K562 (cell line): ENCODE results near the gene TWIST1. TPM values are rescaled to one million over a fixed set of nuclear protein-coding genes. Genes with fewer than 3 reads are reported as not detected.

Experiments
- ATAC-seq: fragments of 200-7000 bp; cut with Tn5 transposase; 3 replicates; pipeline ENCODE4 v1.9.1; 2020; ENCODE audit warnings: moderate library complexity
- BruUV-seq: library from RNA; stranded (reverse); fragments of 400-500 nt; replicated peaks from 2 replicates; lab custom pipeline; 2021; lab: Mats Ljungman, UMichigan
- CTCF ChIA-PET: fragments of 300-600 bp; formaldehyde crosslinking; extraction: SDS; loops from one replicate; lab custom pipeline; 2021; ENCODE audit warnings: low intra/inter-chr PET ratio; lab: Yijun Ruan, JAX
- POLR2A ChIA-PET: fragments of 300-600, 350-650 bp; sonication (Branson Sonifier 250); formaldehyde crosslinking; extraction: SDS; loops from one replicate; lab custom pipeline; 2021; ENCODE audit warnings: antibody characterized with exemption, inconsistent platforms; lab: Yijun Ruan, JAX
- DNase-seq, 4 experiments: peaks; one replicate each; pipeline versions ENCODE4 v3.0.0 to v3.0.0-alpha.2; 2011 to 2018; ENCODE audit warnings: low spot score in 3 of 4, mixed read lengths in 3 of 4; ENCODE audit errors: extremely low read depth in 1 of 4
- FAIRE-seq: peaks from 2 replicates; lab custom pipeline; 2011; peaks lifted over from hg19 to GRCh38; lab: Jason Lieb, UNC
- H2AFZ ChIP-seq: 2 replicates; pipeline ENCODE4 v1.6.0; 2011; ENCODE audit warnings: low read depth, low read length, control low read depth, inconsistent platforms
- H3K27ac ChIP-seq: fragments of 200-600 bp; 3 replicates; pipeline ENCODE4 v1.8.0; 2011; ENCODE audit warnings: low read depth, mild to moderate bottlenecking, control low read depth, inconsistent platforms, low read length, moderate library complexity, mixed read lengths; ENCODE audit errors: extremely low read depth
- H3K27me3 ChIP-seq, 2 experiments: fragments of 300-600 bp in 1 of 2; 2 replicates in 1 of 2; 3 replicates in 1 of 2; pipeline versions ENCODE4 v1.6.0 to v1.8.0; 2011; ENCODE audit warnings: inconsistent platforms in 2 of 2, low read length in 2 of 2, mild to moderate bottlenecking in 1 of 2, mixed read lengths in 1 of 2, moderate library complexity in 1 of 2; ENCODE audit not compliant: control insufficient read depth in 2 of 2, insufficient read depth in 2 of 2
- H3K36me3 ChIP-seq: fragments of 300-600 bp; 3 replicates; pipeline ENCODE4 v1.8.0; 2011; ENCODE audit warnings: mild to moderate bottlenecking, low read length, inconsistent platforms; ENCODE audit not compliant: control insufficient read depth, insufficient read depth
- H3K4me1 ChIP-seq, 2 experiments: fragments of 200-600 bp in 1 of 2; replicated peaks in 1 of 2; 2 replicates in 1 of 2; 3 replicates in 1 of 2; pipeline versions ENCODE4 v1.5.1 to v1.8.0; 2011; ENCODE audit warnings: inconsistent platforms in 2 of 2, low read length in 2 of 2, mild to moderate bottlenecking in 1 of 2, mixed read lengths in 1 of 2, moderate library complexity in 1 of 2; ENCODE audit not compliant: control insufficient read depth in 2 of 2, insufficient read depth in 2 of 2
- H3K4me2 ChIP-seq: 2 replicates; pipeline ENCODE4 v1.6.1; 2011; ENCODE audit warnings: low read length, control low read depth, inconsistent platforms, mixed read lengths; ENCODE audit not compliant: insufficient read depth
- H3K4me3 ChIP-seq: fragments of 200-600 bp; sonication (generic), shearing (Covaris generic); 2 replicates; pipeline ENCODE4 v1.5.1; 2016; ENCODE audit warnings: control low read depth, inconsistent platforms
- H3K79me2 ChIP-seq: fragments of 200-600 bp; 3 replicates; pipeline ENCODE4 v1.8.0; 2011; ENCODE audit warnings: low read length, inconsistent platforms; ENCODE audit not compliant: control insufficient read depth, insufficient read depth
- H3K9ac ChIP-seq, 2 experiments: 2 replicates each; pipeline versions ENCODE4 v1.6.0 to v1.6.1; 2011; ENCODE audit warnings: low read depth in 2 of 2, low read length in 2 of 2, control low read depth in 1 of 2, inconsistent platforms in 1 of 2, mild to moderate bottlenecking in 1 of 2, mixed read lengths in 1 of 2; ENCODE audit not compliant: insufficient read depth in 1 of 2
- H3K9me1 ChIP-seq: one replicate; pipeline ENCODE4 v1.6.0; 2011; ENCODE audit warnings: inconsistent platforms, mild to moderate bottlenecking, low read length, moderate library complexity; ENCODE audit not compliant: control insufficient read depth, insufficient read depth
- H3K9me3 ChIP-seq: replicated peaks from 2 replicates; pipeline ENCODE4 v1.5.1; 2011; ENCODE audit warnings: low read depth, low read length, inconsistent platforms; ENCODE audit not compliant: control insufficient read depth, insufficient read depth
- H4K20me1 ChIP-seq: replicated peaks from 2 replicates; pipeline ENCODE4 v1.6.1; 2011; ENCODE audit warnings: low read length, inconsistent platforms, mixed read lengths; ENCODE audit not compliant: control insufficient read depth, insufficient read depth
- DMBX1 ChIP-seq: fragments of 250-450 bp; sonication (Bioruptor Pico); IDR thresholded peaks from 2 replicates; pipeline ENCODE4 v1.8.0; 2022; ENCODE audit warnings: inconsistent platforms, mild to moderate bottlenecking, moderate library complexity, borderline replicate concordance
- L3MBTL2 ChIP-seq: fragments of 450-650 bp; IDR thresholded peaks from 2 replicates; pipeline ENCODE4 v1.6.1; 2016; ENCODE audit warnings: mild to moderate bottlenecking, moderate library complexity
- PHB ChIP-seq: fragments of 250-450 bp; sonication (Bioruptor Pico); IDR thresholded peaks from 2 replicates; pipeline ENCODE4 v1.5.0; 2021
- RUNX1 ChIP-seq: sonication (generic); IDR thresholded peaks from 2 replicates; pipeline ENCODE4 v1.6.1; 2016; ENCODE audit warnings: antibody characterized with exemption, low read depth
- SMC3 ChIP-seq: conservative IDR thresholded peaks from 2 replicates; pipeline ENCODE4 v1.6.1; 2011; ENCODE audit warnings: low read depth, low read length, improper control_type of control experiment; ENCODE audit not compliant: insufficient read depth
- ZNF717 ChIP-seq: fragments of 250-450 bp; sonication (Bioruptor Pico); IDR thresholded peaks from 2 replicates; pipeline ENCODE4 v1.5.0; 2021
- ZSCAN32 ChIP-seq: fragments of 450-650 bp; formaldehyde crosslinking; IDR thresholded peaks from 2 replicates; pipeline ENCODE4 v1.4.0; 2020; ENCODE audit warnings: mild to moderate bottlenecking, moderate library complexity
- WGBS: fragments of 100-300 bp; shearing (Covaris generic); methylation state at CpG from one replicate; pipeline ENCODE4 v1.1.6; 2016; ENCODE audit warnings: low coverage, mixed read lengths; ENCODE audit not compliant: insufficient coverage; ENCODE audit errors: missing lambda C conversion rate; 5-methylcytosine and 5-hydroxymethylcytosine counted together
- in situ Hi-C: fragments of 300-500 bp; cut with MboI; formaldehyde crosslinking; loops from 4 replicates; pipeline ENCODE4 v1.15.0; 2018; ENCODE audit warnings: inconsistent platforms, mixed read lengths
- intact Hi-C: fragments of 100-400 bp; cut with micrococcal nuclease; formaldehyde crosslinking; loops from 2 replicates; pipeline ENCODE4 v1.14.2; 2022
- polyA plus RNA-seq, 8 experiments: library from polyadenylated mRNA; depleted of rRNA in 4 of 8; stranded (reverse) in 5 of 8; unstranded in 3 of 8; fragments of >200 nt; fragmentation: Nextera tagmentation in 2 of 8; fragmentation: Illumina TruSeq in 1 of 8; extraction: Ambion mirVana in 2 of 8; extraction: Trizol in 1 of 8; gene quantifications; 2 replicates each; pipeline versions ENCODE4 v1.2.1 to v1.2.3, GENCODE V29; 2011 to 2014; ENCODE audit warnings: inconsistent platforms in 1 of 8, missing spikeins in 1 of 8
- total RNA-seq, 7 experiments: library from RNA; depleted of rRNA in 6 of 7; stranded (reverse); fragments of >200 nt in 6 of 7; fragmentation: Illumina TruSeq in 2 of 7; extraction: Trizol in 2 of 7; gene quantifications; 2 replicates each; pipeline versions ENCODE4 v1.2.1 to v1.2.3, GENCODE V29; 2011 to 2021; ENCODE audit warnings: low replicate concordance in 1 of 7
- TF ChIP-seq, protein P1 (sequence below): fragments of 450-650 bp; IDR thresholded peaks from one replicate; pipeline ENCODE4 v1.6.1; 2018; ENCODE audit warnings: mild to moderate bottlenecking, moderate library complexity; ENCODE audit not compliant: partially characterized antibody
- TF ChIP-seq, protein P2 (sequence below): fragments of 450-650 bp; IDR thresholded peaks from 2 replicates; pipeline ENCODE4 v1.6.1; 2016; ENCODE audit warnings: mild to moderate bottlenecking, moderate library complexity
- TF ChIP-seq, protein P3 (sequence below): fragments of 450-650 bp; IDR thresholded peaks from 2 replicates; pipeline ENCODE4 v1.6.1; 2018; ENCODE audit warnings: mild to moderate bottlenecking, low read depth; ENCODE audit not compliant: partially characterized antibody

The TWIST1 gene
- total and polyA plus RNA-seq, 9 of the 15 experiments (the other 6 are each of a cell fraction or from before 2014, with no cell fraction given), result 0.10 to 0.86 (median 0.15) TPM; not detected in 2

DNA sequence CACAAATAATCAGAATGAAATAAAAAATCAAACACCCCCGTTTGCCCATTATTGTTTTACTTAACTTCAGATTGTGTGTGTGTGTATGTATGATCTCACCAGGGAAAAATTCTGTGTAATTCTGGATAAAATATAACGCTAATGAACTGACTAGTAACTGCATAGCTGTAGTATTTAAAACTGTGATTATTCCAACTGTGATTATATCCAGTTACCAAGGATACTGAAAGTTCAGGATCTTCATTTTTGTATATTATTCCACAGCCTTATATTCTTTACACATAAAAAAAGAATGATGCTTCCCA, 2.9 kb downstream of the TWIST1 start:
- Histone ChIP-seq H3K4me3 (no peak overlapping the region), H3K27ac (no peak overlapping the region), H3K4me2 (no peak overlapping the region), H2AFZ (no peak overlapping the region), H3K4me1 (peaks cover 0 to 11% of the 10 kb centered on the region in 2 experiments; a peak in 2 of 5 replicates), H3K9me1 (no peaks in the 10 kb centered on the region), H3K79me2 (no peaks in the 10 kb centered on the region), H3K9me3 (no peaks in the 10 kb centered on the region), H4K20me1 (no peaks in the 10 kb centered on the region), H3K36me3 (no peaks in the 10 kb centered on the region), H3K9ac (no peak overlapping the region), H3K27me3 (peaks cover 3 to 11% of the 10 kb centered on the region in 2 experiments; a peak in 3 of 5 replicates)
- ChIA-PET CTCF (no interaction called here), POLR2A (no interaction called here)
- WGBS, result 5% methylated on average over 2 of the region's 2 CpGs
- FAIRE-seq (no peak), DNase-seq (no peak), ATAC-seq (no peak)
- intact Hi-C loops, result no loop called here
- in situ Hi-C loops, result no loop called here
- BruUV-seq, result no TSS peak
- TF ChIP-seq PHB (CRISPR knock-in tag) (no peak), RUNX1 (no peak), SMC3 (no peak), ZSCAN32 (no peak), L3MBTL2 (no peak), DMBX1 (CRISPR knock-in tag) (no peak), ZNF717 (no peak)
- TF ChIP-seq, protein P1, sequence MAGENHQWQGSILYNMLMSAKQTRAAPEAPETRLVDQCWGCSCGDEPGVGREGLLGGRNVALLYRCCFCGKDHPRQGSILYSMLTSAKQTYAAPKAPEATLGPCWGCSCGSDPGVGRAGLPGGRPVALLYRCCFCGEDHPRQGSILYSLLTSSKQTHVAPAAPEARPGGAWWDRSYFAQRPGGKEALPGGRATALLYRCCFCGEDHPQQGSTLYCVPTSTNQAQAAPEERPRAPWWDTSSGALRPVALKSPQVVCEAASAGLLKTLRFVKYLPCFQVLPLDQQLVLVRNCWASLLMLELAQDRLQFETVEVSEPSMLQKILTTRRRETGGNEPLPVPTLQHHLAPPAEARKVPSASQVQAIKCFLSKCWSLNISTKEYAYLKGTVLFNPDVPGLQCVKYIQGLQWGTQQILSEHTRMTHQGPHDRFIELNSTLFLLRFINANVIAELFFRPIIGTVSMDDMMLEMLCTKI, result no peak
- TF ChIP-seq, protein P2, sequence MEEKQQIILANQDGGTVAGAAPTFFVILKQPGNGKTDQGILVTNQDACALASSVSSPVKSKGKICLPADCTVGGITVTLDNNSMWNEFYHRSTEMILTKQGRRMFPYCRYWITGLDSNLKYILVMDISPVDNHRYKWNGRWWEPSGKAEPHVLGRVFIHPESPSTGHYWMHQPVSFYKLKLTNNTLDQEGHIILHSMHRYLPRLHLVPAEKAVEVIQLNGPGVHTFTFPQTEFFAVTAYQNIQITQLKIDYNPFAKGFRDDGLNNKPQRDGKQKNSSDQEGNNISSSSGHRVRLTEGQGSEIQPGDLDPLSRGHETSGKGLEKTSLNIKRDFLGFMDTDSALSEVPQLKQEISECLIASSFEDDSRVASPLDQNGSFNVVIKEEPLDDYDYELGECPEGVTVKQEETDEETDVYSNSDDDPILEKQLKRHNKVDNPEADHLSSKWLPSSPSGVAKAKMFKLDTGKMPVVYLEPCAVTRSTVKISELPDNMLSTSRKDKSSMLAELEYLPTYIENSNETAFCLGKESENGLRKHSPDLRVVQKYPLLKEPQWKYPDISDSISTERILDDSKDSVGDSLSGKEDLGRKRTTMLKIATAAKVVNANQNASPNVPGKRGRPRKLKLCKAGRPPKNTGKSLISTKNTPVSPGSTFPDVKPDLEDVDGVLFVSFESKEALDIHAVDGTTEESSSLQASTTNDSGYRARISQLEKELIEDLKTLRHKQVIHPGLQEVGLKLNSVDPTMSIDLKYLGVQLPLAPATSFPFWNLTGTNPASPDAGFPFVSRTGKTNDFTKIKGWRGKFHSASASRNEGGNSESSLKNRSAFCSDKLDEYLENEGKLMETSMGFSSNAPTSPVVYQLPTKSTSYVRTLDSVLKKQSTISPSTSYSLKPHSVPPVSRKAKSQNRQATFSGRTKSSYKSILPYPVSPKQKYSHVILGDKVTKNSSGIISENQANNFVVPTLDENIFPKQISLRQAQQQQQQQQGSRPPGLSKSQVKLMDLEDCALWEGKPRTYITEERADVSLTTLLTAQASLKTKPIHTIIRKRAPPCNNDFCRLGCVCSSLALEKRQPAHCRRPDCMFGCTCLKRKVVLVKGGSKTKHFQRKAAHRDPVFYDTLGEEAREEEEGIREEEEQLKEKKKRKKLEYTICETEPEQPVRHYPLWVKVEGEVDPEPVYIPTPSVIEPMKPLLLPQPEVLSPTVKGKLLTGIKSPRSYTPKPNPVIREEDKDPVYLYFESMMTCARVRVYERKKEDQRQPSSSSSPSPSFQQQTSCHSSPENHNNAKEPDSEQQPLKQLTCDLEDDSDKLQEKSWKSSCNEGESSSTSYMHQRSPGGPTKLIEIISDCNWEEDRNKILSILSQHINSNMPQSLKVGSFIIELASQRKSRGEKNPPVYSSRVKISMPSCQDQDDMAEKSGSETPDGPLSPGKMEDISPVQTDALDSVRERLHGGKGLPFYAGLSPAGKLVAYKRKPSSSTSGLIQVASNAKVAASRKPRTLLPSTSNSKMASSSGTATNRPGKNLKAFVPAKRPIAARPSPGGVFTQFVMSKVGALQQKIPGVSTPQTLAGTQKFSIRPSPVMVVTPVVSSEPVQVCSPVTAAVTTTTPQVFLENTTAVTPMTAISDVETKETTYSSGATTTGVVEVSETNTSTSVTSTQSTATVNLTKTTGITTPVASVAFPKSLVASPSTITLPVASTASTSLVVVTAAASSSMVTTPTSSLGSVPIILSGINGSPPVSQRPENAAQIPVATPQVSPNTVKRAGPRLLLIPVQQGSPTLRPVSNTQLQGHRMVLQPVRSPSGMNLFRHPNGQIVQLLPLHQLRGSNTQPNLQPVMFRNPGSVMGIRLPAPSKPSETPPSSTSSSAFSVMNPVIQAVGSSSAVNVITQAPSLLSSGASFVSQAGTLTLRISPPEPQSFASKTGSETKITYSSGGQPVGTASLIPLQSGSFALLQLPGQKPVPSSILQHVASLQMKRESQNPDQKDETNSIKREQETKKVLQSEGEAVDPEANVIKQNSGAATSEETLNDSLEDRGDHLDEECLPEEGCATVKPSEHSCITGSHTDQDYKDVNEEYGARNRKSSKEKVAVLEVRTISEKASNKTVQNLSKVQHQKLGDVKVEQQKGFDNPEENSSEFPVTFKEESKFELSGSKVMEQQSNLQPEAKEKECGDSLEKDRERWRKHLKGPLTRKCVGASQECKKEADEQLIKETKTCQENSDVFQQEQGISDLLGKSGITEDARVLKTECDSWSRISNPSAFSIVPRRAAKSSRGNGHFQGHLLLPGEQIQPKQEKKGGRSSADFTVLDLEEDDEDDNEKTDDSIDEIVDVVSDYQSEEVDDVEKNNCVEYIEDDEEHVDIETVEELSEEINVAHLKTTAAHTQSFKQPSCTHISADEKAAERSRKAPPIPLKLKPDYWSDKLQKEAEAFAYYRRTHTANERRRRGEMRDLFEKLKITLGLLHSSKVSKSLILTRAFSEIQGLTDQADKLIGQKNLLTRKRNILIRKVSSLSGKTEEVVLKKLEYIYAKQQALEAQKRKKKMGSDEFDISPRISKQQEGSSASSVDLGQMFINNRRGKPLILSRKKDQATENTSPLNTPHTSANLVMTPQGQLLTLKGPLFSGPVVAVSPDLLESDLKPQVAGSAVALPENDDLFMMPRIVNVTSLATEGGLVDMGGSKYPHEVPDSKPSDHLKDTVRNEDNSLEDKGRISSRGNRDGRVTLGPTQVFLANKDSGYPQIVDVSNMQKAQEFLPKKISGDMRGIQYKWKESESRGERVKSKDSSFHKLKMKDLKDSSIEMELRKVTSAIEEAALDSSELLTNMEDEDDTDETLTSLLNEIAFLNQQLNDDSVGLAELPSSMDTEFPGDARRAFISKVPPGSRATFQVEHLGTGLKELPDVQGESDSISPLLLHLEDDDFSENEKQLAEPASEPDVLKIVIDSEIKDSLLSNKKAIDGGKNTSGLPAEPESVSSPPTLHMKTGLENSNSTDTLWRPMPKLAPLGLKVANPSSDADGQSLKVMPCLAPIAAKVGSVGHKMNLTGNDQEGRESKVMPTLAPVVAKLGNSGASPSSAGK, result no peak
- TF ChIP-seq, protein P3, sequence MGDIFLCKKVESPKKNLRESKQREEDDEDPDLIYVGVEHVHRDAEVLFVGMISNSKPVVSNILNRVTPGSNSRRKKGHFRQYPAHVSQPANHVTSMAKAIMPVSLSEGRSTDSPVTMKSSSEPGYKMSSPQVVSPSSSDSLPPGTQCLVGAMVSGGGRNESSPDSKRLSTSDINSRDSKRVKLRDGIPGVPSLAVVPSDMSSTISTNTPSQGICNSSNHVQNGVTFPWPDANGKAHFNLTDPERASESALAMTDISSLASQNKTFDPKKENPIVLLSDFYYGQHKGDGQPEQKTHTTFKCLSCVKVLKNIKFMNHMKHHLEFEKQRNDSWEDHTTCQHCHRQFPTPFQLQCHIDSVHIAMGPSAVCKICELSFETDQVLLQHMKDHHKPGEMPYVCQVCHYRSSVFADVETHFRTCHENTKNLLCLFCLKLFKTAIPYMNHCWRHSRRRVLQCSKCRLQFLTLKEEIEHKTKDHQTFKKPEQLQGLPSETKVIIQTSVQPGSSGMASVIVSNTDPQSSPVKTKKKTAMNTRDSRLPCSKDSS, result no peak
